Measurements from ENCODE around the gene MAPK7. TPM values are rescaled to one million over a fixed set of nuclear protein-coding genes. Genes with fewer than 3 reads are reported as not detected.
A peak's percentile ranks its signal among the peaks of the same experiment; 100 is the strongest.

Gene MAPK7
- total RNA-seq, 2 donors from 2014 or later: 36.6 to 37.9 TPM

DNA sequence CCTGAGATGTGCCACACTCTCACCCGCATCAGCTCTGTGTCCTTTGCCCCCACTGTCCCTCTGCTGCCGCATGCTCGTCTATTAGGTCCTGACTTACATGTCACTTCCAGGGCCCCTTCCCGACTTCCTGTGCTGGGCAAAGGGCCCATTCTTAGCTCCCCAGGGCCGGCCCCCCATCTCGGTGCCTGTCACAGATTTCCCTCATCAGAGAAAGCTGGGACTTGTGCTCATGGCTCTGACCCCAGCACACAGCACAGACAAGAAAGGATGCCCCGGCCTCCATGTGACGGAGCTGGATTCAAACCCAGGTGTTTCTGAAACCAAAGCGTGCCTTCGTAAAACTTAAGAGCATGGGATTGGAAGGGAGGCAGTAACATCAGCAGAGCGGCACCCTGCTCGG, 5.9 kb upstream of the MAPK7 start:
- no peak for DNase-seq
- H3K27me3 ChIP-seq: no peaks in the 10 kb centered on the region

DNA sequence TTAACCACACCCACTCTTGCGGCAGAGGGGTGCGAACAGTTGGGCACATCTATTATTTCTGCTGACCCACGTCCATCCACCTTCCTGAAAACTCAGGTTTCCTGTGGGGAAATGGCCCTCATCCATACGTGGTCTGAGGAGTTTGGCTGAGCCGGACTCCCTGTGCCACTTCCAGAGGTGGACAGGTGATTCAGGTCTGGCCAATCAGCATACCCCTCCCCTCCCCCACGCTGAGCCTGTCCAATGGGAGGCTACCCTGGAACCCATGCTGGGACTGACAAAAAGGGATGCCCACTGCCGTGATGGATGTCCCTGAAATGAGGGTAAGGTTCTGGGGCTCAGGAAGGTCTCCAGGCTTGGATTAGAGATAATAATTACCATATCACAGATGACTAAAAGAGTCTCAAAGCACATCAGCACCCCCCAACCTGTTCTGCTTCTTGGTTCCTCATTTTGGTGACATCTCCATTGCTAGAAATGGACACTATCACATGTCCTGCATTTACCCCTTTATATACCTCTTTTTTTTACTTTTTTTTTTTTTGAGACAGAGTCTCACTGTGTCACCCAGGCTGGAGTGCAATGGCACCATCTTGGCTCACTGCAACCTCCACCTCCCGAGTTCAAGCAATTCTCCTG, 5.3 kb upstream of the MAPK7 start:
- Histone ChIP-seq H3K27me3 (no peaks in the 10 kb centered on the region), H3K9ac (ENCODE audit: low read depth in 2 of 2, low read length in 2 of 2) (no peak overlapping the region), H3K4me1 (peaks cover 6% of the 10 kb centered on the region), H3K27ac (no peak overlapping the region), H3K36me3 (no peaks in the 10 kb centered on the region), H3K9me3 (no peaks in the 10 kb centered on the region), H3K4me3 (no peak overlapping the region)
- TF ChIP-seq, protein P1, sequence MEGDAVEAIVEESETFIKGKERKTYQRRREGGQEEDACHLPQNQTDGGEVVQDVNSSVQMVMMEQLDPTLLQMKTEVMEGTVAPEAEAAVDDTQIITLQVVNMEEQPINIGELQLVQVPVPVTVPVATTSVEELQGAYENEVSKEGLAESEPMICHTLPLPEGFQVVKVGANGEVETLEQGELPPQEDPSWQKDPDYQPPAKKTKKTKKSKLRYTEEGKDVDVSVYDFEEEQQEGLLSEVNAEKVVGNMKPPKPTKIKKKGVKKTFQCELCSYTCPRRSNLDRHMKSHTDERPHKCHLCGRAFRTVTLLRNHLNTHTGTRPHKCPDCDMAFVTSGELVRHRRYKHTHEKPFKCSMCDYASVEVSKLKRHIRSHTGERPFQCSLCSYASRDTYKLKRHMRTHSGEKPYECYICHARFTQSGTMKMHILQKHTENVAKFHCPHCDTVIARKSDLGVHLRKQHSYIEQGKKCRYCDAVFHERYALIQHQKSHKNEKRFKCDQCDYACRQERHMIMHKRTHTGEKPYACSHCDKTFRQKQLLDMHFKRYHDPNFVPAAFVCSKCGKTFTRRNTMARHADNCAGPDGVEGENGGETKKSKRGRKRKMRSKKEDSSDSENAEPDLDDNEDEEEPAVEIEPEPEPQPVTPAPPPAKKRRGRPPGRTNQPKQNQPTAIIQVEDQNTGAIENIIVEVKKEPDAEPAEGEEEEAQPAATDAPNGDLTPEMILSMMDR (IDR thresholded peaks at IDR 0.05): no peak
- no peak for DNase-seq
- intact Hi-C loops (cut with DNase I): no loop called here

More for the DNA sequence above, 5.9 kb upstream of the MAPK7 start:
- intact Hi-C loops (cut with DNase I): no loop called here
- Histone ChIP-seq H3K36me3 (no peaks in the 10 kb centered on the region), H3K4me3 (no peak overlapping the region), H3K27ac (no peak overlapping the region), H3K9ac (ENCODE audit: low read depth in 2 of 2, low read length in 2 of 2) (no peak overlapping the region), H3K9me3 (no peaks in the 10 kb centered on the region), H3K4me1 (peaks cover 6% of the 10 kb centered on the region)
- TF ChIP-seq, protein P1 (IDR thresholded peaks at IDR 0.05): no peak

DNA sequence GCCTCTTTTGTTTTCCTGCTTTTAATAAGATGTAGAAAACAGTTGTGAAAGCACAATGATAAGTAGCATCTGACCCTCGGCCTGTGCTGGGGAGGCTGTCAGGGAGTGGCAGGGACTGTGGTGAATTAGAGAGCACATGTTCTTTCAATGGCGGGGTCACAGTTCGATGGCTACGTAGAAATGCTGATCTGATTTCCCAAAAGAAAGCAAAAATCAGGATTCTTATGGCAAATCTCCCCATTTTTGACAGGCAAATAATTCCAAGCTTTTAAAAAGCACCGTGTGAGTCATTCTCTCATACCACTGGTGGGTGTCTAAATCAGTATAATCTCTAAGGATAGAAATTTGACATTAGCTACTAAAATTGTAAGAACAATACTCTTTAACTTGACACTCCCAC, 4.2 kb upstream of the MAPK7 start:
- no peak overlapping the region for H3K9ac ChIP-seq (ENCODE audit: low read depth in 2 of 2, low read length in 2 of 2)
- H3K9me3 ChIP-seq: no peaks in the 10 kb centered on the region
- H3K4me1 ChIP-seq: peaks cover 6% of the 10 kb centered on the region
- intact Hi-C loops (cut with DNase I): no loop called here
- DNase-seq: no peak
- no peak overlapping the region for H3K27ac ChIP-seq
- TF ChIP-seq, protein P1 (IDR thresholded peaks at IDR 0.05): no peak
- no peak overlapping the region for H3K4me3 ChIP-seq
- no peaks in the 10 kb centered on the region for H3K27me3 ChIP-seq
- H3K36me3 ChIP-seq: no peaks in the 10 kb centered on the region

DNA sequence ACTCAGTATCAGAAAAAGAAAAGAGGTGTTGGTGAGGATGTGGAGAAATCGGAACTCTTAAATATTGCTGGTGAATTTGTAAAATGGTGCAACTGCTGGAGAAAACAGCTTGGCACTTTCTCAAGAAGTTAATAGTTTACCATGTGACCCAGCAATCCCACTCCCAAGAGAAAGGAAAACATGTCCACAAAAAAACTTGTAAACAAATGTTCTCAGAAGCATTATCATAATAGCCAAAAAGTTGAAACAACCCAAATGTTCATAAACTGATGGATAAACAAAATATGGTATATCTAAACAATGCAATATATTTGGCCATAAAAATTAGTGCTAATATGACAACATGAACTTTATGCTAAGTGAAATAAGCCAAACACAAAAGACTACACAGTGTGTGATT, 2.6 kb upstream of the MAPK7 start:
- H3K9ac ChIP-seq (ENCODE audit: low read depth in 2 of 2, low read length in 2 of 2): no peak overlapping the region

DNA sequence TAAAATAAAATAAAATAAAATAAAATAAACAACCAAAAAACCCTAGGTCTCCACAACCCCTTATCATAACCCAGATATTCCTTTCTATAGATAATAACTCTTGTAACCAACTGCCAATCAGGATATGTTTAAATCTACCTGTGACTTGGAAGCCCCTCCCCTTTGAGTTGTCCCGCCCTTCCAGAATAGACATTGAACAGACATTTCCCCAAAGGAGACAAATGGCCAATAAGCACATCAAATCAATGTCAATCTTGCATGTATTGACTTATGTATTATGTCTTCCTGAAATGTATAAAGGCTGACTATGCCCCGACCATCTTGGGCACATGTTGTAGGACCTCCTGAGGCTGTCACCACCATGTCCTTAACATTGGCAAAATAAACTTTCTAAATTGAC, 1.5 kb upstream of the MAPK7 start:
- Histone ChIP-seq H3K4me3 (peak overlapping the region; percentile 94), H3K36me3 (peaks cover 12% of the 10 kb centered on the region), H3K4me1 (peaks cover 6% of the 10 kb centered on the region), H3K27me3 (no peaks in the 10 kb centered on the region), H3K9me3 (no peaks in the 10 kb centered on the region), H3K27ac (peak overlapping the region; percentile 94), H3K9ac (ENCODE audit: low read depth in 2 of 2, low read length in 2 of 2) (peak overlapping the region in 1 of 2 donors; percentile 90)
- TF ChIP-seq, protein P1 (IDR thresholded peaks at IDR 0.05): no peak
- peak; percentile 60 for DNase-seq
- intact Hi-C loops (cut with DNase I): no loop called here

More for the DNA sequence above, 2.6 kb upstream of the MAPK7 start:
- Histone ChIP-seq H3K4me1 (peaks cover 6% of the 10 kb centered on the region), H3K9me3 (no peaks in the 10 kb centered on the region), H3K36me3 (peaks cover 4% of the 10 kb centered on the region), H3K27ac (no peak overlapping the region), H3K27me3 (no peaks in the 10 kb centered on the region), H3K4me3 (no peak overlapping the region)
- DNase-seq: no peak
- intact Hi-C loops (cut with DNase I): no loop called here
- TF ChIP-seq, protein P1 (IDR thresholded peaks at IDR 0.05): no peak
